Measurements from ENCODE around the gene RNF149. TPM values are rescaled to one million over a fixed set of nuclear protein-coding genes. Genes with fewer than 3 reads are reported as not detected.

Gene RNF149
- total RNA-seq, 4 donors from 2014 or later = 17.4 to 105 (median 82.0) TPM

Small RNA genes within 50 kb of the gene (microRNA-seq; reads per million reads assigned to microRNA genes)
- gene MIR5696 (ENCODE audit: borderline microRNAs expressed, borderline replicate concordance) = not detected

Small RNA genes within 50 kb of the gene (small RNA-seq; reads per million reads assigned to genes)
- gene MIR5696 = not detected
- gene SNORD89 = 1,350 reads per million, percentile 98 among the genes with 10 or more reads in this experiment

Other genes starting within 250 kb of the RNF149 start
- gene TBC1D8, start 157.3 kb downstream of the RNF149 start, total RNA-seq = 10 to 100 TPM; 16.7 to 44.0 (median 19.7) TPM
- 10 to 100 TPM; 19.7 to 31.2 (median 21.6) TPM for gene CNOT11, start 55.8 kb downstream of the RNF149 start, total RNA-seq
- gene CREG2, start 78.8 kb upstream of the RNF149 start, total RNA-seq = under 1 TPM in 1 of 4 donors, not detected in 3; 0.28 TPM
- 1 to 10 TPM in 2 of 4 donors, under 1 TPM in 1, not detected in 1; 0.51 to 1.4 (median 1.1) TPM for gene RFX8, start 166.4 kb upstream of the RNF149 start, total RNA-seq